Sigmoid colon (tissue), 3 donors: Measurements from ENCODE around the gene LARGE1.

ENCODE experiments used
- POLR2A ChIP-seq, 2 donors: fragments of 450-650 bp; IDR thresholded peaks; one replicate each; pipeline ENCODE4 v1.6.1; 2016; ENCODE audit warnings: antibody characterized with exemption in 2 of 2, mild to moderate bottlenecking in 2 of 2, moderate library complexity in 2 of 2
- TF ChIP-seq, protein P1 (sequence below), 4 experiments: fragments of 450-650 bp in 3 of 4; fragments of 200-600 bp in 1 of 4; IDR thresholded peaks; one replicate each; pipeline ENCODE4 v1.5.1; 2016 to 2019; ENCODE audit warnings: antibody characterized with exemption in 4 of 4, mild to moderate bottlenecking in 3 of 4, moderate library complexity in 2 of 4

GRCh38 chr22:33747029-33747428 lies 173.2 kb downstream of the LARGE1 start:
- TF ChIP-seq, protein P1, sequence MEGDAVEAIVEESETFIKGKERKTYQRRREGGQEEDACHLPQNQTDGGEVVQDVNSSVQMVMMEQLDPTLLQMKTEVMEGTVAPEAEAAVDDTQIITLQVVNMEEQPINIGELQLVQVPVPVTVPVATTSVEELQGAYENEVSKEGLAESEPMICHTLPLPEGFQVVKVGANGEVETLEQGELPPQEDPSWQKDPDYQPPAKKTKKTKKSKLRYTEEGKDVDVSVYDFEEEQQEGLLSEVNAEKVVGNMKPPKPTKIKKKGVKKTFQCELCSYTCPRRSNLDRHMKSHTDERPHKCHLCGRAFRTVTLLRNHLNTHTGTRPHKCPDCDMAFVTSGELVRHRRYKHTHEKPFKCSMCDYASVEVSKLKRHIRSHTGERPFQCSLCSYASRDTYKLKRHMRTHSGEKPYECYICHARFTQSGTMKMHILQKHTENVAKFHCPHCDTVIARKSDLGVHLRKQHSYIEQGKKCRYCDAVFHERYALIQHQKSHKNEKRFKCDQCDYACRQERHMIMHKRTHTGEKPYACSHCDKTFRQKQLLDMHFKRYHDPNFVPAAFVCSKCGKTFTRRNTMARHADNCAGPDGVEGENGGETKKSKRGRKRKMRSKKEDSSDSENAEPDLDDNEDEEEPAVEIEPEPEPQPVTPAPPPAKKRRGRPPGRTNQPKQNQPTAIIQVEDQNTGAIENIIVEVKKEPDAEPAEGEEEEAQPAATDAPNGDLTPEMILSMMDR (IDR thresholded peaks at IDR 0.05) = no peak
- TF ChIP-seq POLR2A (IDR thresholded peaks at IDR 0.05) = no peak
